HuH-7.5 (cell line): Measurements from ENCODE around the gene TMEM41A.
"Not testable (repeated sequence)": the region's sequence is repeated elsewhere in the genome, so short reads cannot be mapped to it uniquely, and the experiment has no call there.

Experiments
- DNase-seq: peaks from one replicate; pipeline ENCODE4 v3.0.0; 2011; ENCODE audit warnings: low spot score

Gene TMEM41A

GRCh38 chr3:185488465-185488864 is 10.4 kb downstream of the TMEM41A start:
- DNase-seq: no peak

GRCh38 chr3:185486394-185486793 is 12.4 kb downstream of the TMEM41A start:
- no peak for DNase-seq

GRCh38 chr3:185484296-185484695 is 14.5 kb downstream of the TMEM41A start:
- no peak for DNase-seq

- no peak for DNase-seq
These were observed 19.4 kb downstream of the TMEM41A start for GRCh38 chr3:185479373-185479945.

- no peak for DNase-seq
These were observed 21.5 kb downstream of the TMEM41A start for GRCh38 chr3:185477316-185477715.

GRCh38 chr3:185474922-185475321 is 23.9 kb downstream of the TMEM41A start:
- not testable (repeated sequence) for DNase-seq

GRCh38 chr3:185473290-185473815 is 25.5 kb downstream of the TMEM41A start:
- DNase-seq: no peak

- no peak for DNase-seq
These were observed 28.5 kb downstream of the TMEM41A start for GRCh38 chr3:185470323-185470722.

- DNase-seq: no peak
These were observed 29.3 kb downstream of the TMEM41A start for GRCh38 chr3:185469542-185469941.

GRCh38 chr3:185466123-185466522 is 32.7 kb downstream of the TMEM41A start:
- not testable (repeated sequence) for DNase-seq

GRCh38 chr3:185465471-185465870 is 33.4 kb downstream of the TMEM41A start:
- no peak for DNase-seq

- no peak for DNase-seq
These were observed 38.0 kb downstream of the TMEM41A start for GRCh38 chr3:185460719-185461350.

- no peak for DNase-seq
These were observed 38.5 kb downstream of the TMEM41A start for GRCh38 chr3:185460309-185460708.

- no peak for DNase-seq
These were observed 41.5 kb downstream of the TMEM41A start for GRCh38 chr3:185457376-185457775.

GRCh38 chr3:185451432-185451831 is 47.4 kb downstream of the TMEM41A start:
- not testable (repeated sequence) for DNase-seq

- DNase-seq: no peak
These were observed 50.7 kb downstream of the TMEM41A start for GRCh38 chr3:185448107-185448506.

GRCh38 chr3:185444329-185444728 is 54.5 kb downstream of the TMEM41A start:
- no peak for DNase-seq

- DNase-seq: no peak
These were observed 56.8 kb downstream of the TMEM41A start for GRCh38 chr3:185442031-185442430.

- DNase-seq: no peak
These were observed 58.9 kb downstream of the TMEM41A start for GRCh38 chr3:185439745-185440466.
